IgD-negative memory B cell (primary cell): ENCODE results near the gene EWSR1. TPM values are rescaled to one million over a fixed set of nuclear protein-coding genes. Genes with fewer than 3 reads are reported as not detected.

Source experiments
- H3K27ac Mint-ChIP-seq, 3 donors: one replicate each; pipeline ENCODE4 v1.8.0; 2020 to 2022; ENCODE audit warnings: mild to moderate bottlenecking in 3 of 3, mixed read lengths in 3 of 3, moderate library complexity in 1 of 3
- H3K27me3 Mint-ChIP-seq: one replicate; pipeline ENCODE4 v1.8.0; 2021; ENCODE audit warnings: mixed read lengths
- H3K36me3 Mint-ChIP-seq: one replicate; pipeline ENCODE4 v1.8.0; 2020; ENCODE audit warnings: mild to moderate bottlenecking, mixed read lengths
- H3K4me1 Mint-ChIP-seq, 3 donors: one replicate each; pipeline ENCODE4 v1.8.0; 2020 to 2022; ENCODE audit warnings: mixed read lengths in 3 of 3, mild to moderate bottlenecking in 1 of 3
- H3K4me3 Mint-ChIP-seq, 4 donors: one replicate each; pipeline ENCODE4 v1.8.0; 2020 to 2022; ENCODE audit warnings: mild to moderate bottlenecking in 4 of 4, mixed read lengths in 4 of 4, moderate library complexity in 3 of 4
- H3K9me3 Mint-ChIP-seq, 3 donors: one replicate each; pipeline ENCODE4 v1.8.0; 2020 to 2021; ENCODE audit warnings: mixed read lengths in 3 of 3, mild to moderate bottlenecking in 1 of 3
- polyA plus RNA-seq: library from polyadenylated mRNA; unstranded; fragments of 300-500 nt; fragmentation: Illumina TruSeq; gene quantifications from one replicate; pipeline ENCODE4 v1.2.3, GENCODE V29; 2021

EWSR1 gene
- polyA plus RNA-seq, 1 donor from 2014 or later: 211 TPM

GRCh38 chr22:29258407-29259252 lies 9.4 kb upstream of the EWSR1 start:
- Mint-ChIP-seq H3K27ac (no peak overlapping the region), H3K36me3 (no peaks in the 10 kb centered on the region), H3K4me1 (peaks cover 0 to 3% (median 3%) of the 10 kb centered on the region in 3 donors), H3K27me3 (no peaks in the 10 kb centered on the region), H3K4me3 (no peak overlapping the region), H3K9me3 (no peaks in the 10 kb centered on the region)

GRCh38 chr22:29259253-29259899 lies 8.7 kb upstream of the EWSR1 start:
- peaks cover 0 to 3% (median 3%) of the 10 kb centered on the region in 3 donors for H3K4me1 Mint-ChIP-seq
- no peak overlapping the region for H3K4me3 Mint-ChIP-seq
- no peaks in the 10 kb centered on the region for H3K9me3 Mint-ChIP-seq
- H3K27ac Mint-ChIP-seq: no peak overlapping the region
- H3K36me3 Mint-ChIP-seq: no peaks in the 10 kb centered on the region
- H3K27me3 Mint-ChIP-seq: no peaks in the 10 kb centered on the region

GRCh38 chr22:29260031-29260560 lies 8.0 kb upstream of the EWSR1 start:
- peaks cover 0 to 3% (median 3%) of the 10 kb centered on the region in 3 donors for H3K4me1 Mint-ChIP-seq
- H3K4me3 Mint-ChIP-seq: no peak overlapping the region
- no peaks in the 10 kb centered on the region for H3K36me3 Mint-ChIP-seq
- H3K27ac Mint-ChIP-seq: no peak overlapping the region
- no peaks in the 10 kb centered on the region for H3K9me3 Mint-ChIP-seq
- H3K27me3 Mint-ChIP-seq: no peaks in the 10 kb centered on the region

GRCh38 chr22:29260601-29261315 lies 7.3 kb upstream of the EWSR1 start:
- peaks cover 0 to 3% (median 3%) of the 10 kb centered on the region in 3 donors for H3K4me1 Mint-ChIP-seq
- no peaks in the 10 kb centered on the region for H3K36me3 Mint-ChIP-seq
- H3K9me3 Mint-ChIP-seq: no peaks in the 10 kb centered on the region
- no peak overlapping the region for H3K27ac Mint-ChIP-seq
- H3K4me3 Mint-ChIP-seq: no peak overlapping the region
- no peaks in the 10 kb centered on the region for H3K27me3 Mint-ChIP-seq

DNA sequence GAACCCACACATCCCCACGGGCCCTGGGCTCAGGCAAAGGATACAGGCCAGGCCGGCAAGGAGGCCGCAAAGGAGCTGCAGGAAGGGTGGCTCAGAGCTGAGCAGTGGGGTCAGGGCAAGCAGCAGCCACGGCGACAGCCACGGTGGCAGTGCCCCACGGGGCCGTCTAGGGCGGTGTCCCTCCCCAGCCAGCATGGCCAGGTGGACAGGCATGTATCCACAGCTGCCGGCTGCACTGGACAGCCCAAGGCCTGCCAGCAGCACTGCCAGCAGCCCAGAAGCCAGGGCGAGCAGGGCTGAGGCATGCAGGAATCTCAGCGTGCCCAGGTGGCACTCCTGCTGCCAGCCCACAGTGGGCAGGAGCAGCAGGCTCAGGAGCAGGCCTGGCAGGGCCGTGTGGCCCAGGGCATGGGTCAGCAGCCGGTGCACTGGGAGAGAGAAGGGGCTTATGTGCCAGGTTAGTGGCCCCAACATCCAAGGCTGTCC lies 4.2 kb upstream of the EWSR1 start:
- Mint-ChIP-seq H3K27me3 (no peaks in the 10 kb centered on the region), H3K9me3 (no peaks in the 10 kb centered on the region), H3K4me1 (peaks cover 6 to 17% (median 7%) of the 10 kb centered on the region in 3 donors), H3K4me3 (no peak overlapping the region), H3K36me3 (peaks cover 5% of the 10 kb centered on the region), H3K27ac (no peak overlapping the region)

DNA sequence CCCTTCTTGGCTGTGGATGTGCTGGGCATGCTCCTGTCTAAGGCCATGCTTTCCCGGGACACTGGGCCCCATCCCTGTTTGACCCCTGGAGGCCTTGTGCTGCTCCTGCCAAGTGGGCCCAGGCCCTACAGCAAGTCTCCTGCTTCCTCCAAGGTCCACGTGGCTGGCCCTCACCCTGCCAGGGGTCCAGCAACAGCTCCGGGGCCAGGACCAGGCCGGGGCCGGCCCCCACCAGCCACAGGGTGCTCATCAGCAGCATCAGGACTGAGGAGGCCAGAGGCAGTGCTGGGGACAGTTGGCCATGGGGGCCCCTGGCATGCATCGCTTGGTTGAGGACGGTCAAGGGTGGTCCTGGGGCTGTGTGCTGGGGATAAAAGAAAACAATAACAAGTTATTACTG lies 2.8 kb upstream of the EWSR1 start:
- Mint-ChIP-seq H3K27me3 (no peaks in the 10 kb centered on the region), H3K9me3 (no peaks in the 10 kb centered on the region), H3K4me1 (peaks cover 9 to 32% (median 17%) of the 10 kb centered on the region in 3 donors), H3K4me3 (peak overlapping the region in 1 of 4 donors; percentile 98), H3K36me3 (peaks cover 8% of the 10 kb centered on the region), H3K27ac (no peak overlapping the region)

DNA sequence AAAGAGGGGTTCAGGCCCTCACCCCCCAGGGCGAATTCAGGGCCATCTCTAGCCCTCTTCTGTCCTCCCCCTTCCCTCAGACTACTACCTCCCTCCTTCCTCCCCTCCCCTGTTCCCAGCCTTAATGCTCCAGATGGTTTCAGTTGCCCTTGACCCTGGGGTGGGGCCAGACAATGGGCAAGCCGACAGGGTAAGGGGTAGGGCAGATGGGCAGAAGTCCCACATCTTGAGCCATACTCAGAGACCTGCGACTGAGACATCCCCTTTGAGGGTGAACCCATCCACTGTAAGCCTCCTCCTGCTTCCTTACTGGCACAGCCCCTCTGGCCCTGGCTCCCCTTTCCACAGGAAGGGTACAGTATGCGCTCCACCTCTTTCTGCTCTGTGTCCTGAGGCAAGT lies 2.1 kb upstream of the EWSR1 start:
- Mint-ChIP-seq H3K4me1 (peaks cover 16 to 38% (median 23%) of the 10 kb centered on the region in 3 donors), H3K9me3 (no peaks in the 10 kb centered on the region), H3K27me3 (no peaks in the 10 kb centered on the region), H3K27ac (peak overlapping the region in 1 of 3 donors; percentile 63), H3K36me3 (peaks cover 8% of the 10 kb centered on the region), H3K4me3 (peak overlapping the region in 2 of 4 donors; percentile 29 to 98)

DNA sequence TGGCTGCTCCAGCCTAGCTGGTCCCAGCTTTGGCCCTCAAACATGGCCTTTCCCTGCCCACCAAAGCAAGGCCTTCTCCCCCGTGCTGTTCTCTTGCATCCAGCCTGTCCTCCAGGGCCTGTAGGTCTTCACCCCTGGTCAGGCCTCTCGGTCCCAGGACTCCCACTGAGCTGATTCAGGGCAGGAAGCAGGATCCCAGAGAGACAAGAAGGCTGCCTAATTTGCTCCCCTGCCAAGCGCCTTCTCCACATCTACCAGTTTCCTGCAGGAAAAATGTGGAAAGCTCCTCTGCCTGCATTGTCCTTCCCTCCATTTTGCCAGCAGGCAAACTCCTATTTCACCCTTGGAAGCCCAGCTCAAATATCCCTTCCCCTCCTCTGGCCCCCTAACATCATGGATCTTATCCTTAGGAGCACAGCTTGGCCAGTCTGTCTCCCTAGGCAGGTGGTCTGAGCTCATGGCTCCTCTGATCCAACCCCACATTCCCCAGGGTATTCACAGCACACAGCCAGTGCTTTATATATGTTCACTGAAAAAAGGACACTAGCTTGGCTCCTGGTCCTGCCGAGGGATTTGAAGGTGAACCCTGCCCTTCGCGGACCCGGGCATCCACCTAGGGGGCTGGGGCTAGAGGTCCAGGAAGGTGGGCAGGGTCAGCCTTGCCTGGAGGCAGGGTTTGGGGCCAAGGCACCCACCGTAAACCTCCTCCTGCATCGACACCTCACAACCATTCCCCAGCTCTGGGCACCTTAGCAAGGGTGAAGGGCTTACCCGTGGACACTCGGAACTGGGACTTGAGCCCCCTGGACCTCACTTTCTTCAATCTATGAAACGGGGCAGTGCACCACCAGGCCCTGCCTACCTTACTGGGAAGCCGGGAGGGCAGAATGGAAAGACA lies 1.3 kb upstream of the EWSR1 start:
- Mint-ChIP-seq H3K9me3 (no peaks in the 10 kb centered on the region), H3K27me3 (no peaks in the 10 kb centered on the region), H3K4me3 (peak overlapping the region; percentile 94 to 99 (median 98)), H3K27ac (peak overlapping the region; percentile 63 to 99 (median 98)), H3K36me3 (peaks cover 8% of the 10 kb centered on the region), H3K4me1 (peaks cover 21 to 47% (median 31%) of the 10 kb centered on the region in 3 donors)

GRCh38 chr22:29267462-29267857 lies 608 bp upstream of the EWSR1 start:
- H3K4me1 Mint-ChIP-seq: peaks cover 24 to 50% (median 38%) of the 10 kb centered on the region in 3 donors
- H3K36me3 Mint-ChIP-seq: peaks cover 8% of the 10 kb centered on the region
- H3K27me3 Mint-ChIP-seq: no peaks in the 10 kb centered on the region
- peak overlapping the region; percentile 98 to 100 (median 99) for H3K27ac Mint-ChIP-seq
- H3K4me3 Mint-ChIP-seq: peak overlapping the region; percentile 94 to 99 (median 98)
- H3K9me3 Mint-ChIP-seq: no peaks in the 10 kb centered on the region

GRCh38 chr22:29268511-29269229 lies 602 bp downstream of the EWSR1 start:
- Mint-ChIP-seq H3K27ac (peak overlapping the region; percentile 98 to 100 (median 99)), H3K36me3 (peaks cover 8% of the 10 kb centered on the region), H3K9me3 (no peaks in the 10 kb centered on the region), H3K4me1 (peaks cover 33 to 62% (median 48%) of the 10 kb centered on the region in 3 donors), H3K4me3 (peak overlapping the region; percentile 94 to 99 (median 98)), H3K27me3 (no peaks in the 10 kb centered on the region)

DNA sequence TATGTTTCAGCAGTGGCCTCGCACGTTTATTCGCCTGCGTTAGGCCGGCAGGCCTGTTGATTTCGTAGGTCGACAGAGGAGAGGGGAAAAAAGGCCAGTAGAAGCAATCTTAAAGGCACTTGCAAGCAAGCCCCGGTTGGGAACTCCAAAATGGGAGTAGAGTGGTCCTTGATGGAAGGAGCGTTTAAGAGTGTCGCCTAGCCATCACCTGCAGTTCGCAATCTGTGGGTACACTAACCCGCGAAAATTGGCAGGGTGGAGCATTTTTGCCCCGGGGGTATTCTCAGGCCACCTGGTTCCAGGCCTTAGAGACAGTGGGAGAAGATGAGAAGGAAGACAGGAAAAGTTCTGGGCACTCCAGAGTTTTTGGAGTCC lies 1.1 kb downstream of the EWSR1 start:
- Mint-ChIP-seq H3K27ac (peak overlapping the region; percentile 98 to 100 (median 99)), H3K36me3 (peaks cover 8% of the 10 kb centered on the region), H3K4me1 (peaks cover 33 to 62% (median 49%) of the 10 kb centered on the region in 3 donors), H3K9me3 (no peaks in the 10 kb centered on the region), H3K4me3 (peak overlapping the region; percentile 94 to 99 (median 98)), H3K27me3 (no peaks in the 10 kb centered on the region)

- Mint-ChIP-seq H3K4me3 (peak overlapping the region; percentile 94 to 99 (median 98)), H3K4me1 (peaks cover 34 to 69% (median 53%) of the 10 kb centered on the region in 3 donors), H3K36me3 (peaks cover 8% of the 10 kb centered on the region), H3K9me3 (no peaks in the 10 kb centered on the region), H3K27ac (peak overlapping the region; percentile 98 to 100 (median 99)), H3K27me3 (no peaks in the 10 kb centered on the region)
Measured at GRCh38 chr22:29269731-29270474, 1.8 kb downstream of the EWSR1 start.
